HG03460 (cell line): Measurements from ENCODE around the gene YBEY.

Experiments used
- ATAC-seq: cut with Tn5 transposase; IDR thresholded peaks from one replicate; pipeline ENCODE4 v1.9.1; 2021; ENCODE audit not compliant: unreplicated experiment

Gene YBEY

DNA sequence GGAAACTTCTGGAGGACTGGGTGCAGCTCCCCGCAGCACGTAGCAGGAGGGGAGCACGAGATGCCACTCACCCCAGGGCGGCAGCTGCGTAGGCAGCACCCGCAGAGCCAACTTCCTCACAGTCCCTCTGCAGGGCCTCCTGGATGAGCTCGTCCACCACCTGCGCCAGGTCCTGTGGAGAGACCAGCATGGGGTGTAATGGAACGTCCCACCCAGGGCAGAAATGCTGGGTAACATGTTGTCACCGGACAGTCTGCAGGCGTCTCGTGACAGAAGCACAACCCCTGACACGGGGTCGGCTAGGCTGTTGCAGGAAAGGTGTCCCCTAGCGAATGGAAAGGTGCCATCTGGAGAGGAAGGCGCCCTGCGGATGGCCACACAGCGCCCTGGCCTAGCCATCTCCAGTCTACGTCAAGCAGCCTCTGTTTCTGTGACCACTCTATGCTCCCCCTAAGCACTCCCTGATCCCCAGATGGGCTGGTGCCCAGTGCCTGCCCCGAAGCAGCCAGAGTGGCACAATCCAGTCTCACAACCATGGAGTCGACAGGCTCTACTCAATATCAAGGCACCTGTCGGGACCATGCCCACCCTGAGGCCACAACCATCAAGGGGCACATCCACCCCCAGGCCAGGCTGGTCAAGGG lies 22.0 kb upstream of the YBEY start:
- ATAC-seq: no peak

DNA sequence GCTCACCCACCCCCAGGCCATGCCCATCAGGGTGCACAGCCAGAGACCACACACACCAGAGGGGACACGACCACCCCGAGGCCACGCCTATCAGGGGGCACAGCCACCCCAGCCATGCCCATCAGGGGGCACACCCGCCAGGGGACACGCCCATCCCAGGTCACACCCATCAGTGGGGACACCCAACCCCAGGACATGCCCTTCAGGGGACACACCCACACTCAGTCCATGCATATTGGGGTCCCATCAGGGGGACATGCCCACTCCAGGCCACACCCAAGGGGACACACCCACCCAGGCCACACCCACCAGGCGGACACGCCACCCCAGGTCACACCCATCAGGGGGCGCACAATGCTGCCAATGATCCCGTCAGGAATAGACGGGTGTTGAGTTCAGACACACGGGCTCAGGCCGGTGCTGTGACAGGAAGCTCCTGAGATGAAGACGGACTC lies 21.4 kb upstream of the YBEY start:
- ATAC-seq: no peak

DNA sequence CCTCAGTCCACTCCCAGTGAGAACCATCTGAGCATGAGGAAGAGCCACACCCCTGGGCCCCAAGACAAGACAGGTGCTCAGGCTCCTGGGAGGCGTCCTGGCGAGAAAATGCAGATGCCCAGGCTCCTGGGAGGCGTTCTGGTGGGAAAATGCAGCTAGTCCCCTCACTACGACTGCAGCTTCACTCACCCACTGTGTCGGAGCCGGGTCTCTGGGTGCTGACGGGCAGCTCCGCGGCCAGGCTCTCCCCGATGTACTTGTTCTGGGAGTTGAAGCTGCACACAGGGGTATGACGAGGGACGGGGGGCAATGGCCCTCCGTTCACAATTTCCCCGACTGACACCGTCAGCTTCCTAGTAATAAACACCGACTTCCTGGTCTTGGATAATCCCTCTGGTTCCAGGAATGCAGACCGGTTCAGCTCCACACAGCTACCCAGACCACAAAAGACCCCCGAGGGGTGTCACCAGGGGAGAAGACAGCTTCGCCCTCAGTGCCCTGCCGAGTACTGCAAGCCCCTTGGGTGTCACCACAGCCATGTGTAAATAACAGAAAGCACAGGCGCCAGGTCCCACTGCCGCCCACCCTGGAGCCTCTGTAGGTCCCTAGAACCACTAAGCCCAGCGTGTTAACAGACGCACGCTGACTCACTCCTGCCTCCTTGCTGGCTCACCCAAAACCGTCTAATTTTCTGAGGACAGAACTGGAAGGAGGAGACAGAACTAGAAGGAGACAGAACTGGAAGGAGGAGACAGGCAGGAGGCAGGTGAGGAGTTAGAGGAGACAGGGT lies 20.2 kb upstream of the YBEY start:
- ATAC-seq: no peak

- ATAC-seq: no peak
Measured at GRCh38 chr21:46266946-46267345, 19.2 kb upstream of the YBEY start.

DNA sequence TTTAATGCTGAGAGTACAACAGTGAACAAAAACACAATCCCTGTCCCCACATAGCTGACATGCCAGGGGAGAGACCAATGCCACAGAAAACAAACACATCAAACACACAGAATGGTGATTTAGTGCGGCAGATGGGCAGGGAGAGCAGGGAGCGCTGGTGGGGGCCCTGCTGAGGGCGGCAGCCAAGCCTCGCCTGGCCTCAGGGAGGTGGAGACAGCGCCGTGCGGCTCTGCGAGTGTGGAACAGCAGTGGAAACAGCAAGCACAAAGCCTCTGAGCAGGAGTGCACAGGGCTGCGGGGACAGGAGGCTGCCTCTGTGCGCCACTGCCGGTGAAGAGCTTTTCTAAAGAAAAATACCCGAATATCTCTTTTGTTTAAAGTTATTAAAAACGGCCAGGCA lies 17.8 kb upstream of the YBEY start:
- ATAC-seq: no peak

GRCh38 chr21:46269466-46269865 lies 16.7 kb upstream of the YBEY start:
- ATAC-seq: no peak

GRCh38 chr21:46273341-46273740 lies 12.8 kb upstream of the YBEY start:
- ATAC-seq: no peak

- ATAC-seq: no peak
Measured at GRCh38 chr21:46274797-46275390, 11.2 kb upstream of the YBEY start.

- no peak for ATAC-seq
Measured at GRCh38 chr21:46284077-46284644, 2.0 kb upstream of the YBEY start.

GRCh38 chr21:46284733-46285132 lies 1.4 kb upstream of the YBEY start:
- no peak for ATAC-seq

GRCh38 chr21:46285206-46285661 lies 908 bp upstream of the YBEY start, which contains the start of gene MCM3AP:
Gene MCM3AP, minus strand, starts transcription at chr21:46285611. Its CDS starts 325 bp downstream, at chr21:46285286.
- no peak for ATAC-seq

GRCh38 chr21:46286648-46287002 lies 483 bp downstream of the YBEY start:
- ATAC-seq: peak; percentile 9

DNA sequence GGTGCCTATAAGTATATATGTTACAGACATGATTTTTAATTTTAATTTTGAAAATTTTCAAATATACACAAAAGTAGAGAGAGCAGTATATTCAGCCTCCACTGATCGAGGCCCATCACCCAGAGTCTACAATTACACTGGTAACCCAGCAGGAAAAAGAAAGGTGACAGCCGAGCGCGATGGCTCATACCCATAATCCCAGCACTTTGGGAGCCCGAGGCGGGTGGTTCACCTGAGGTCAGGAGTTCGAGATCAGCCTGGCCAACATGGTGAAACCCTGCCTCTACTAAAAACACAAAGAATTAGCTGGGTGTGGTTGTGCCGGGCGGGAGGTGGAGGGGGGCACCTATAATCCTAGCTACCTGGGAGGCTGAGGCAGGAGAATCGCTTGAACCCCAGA lies 1.4 kb downstream of the YBEY start:
- no peak for ATAC-seq

DNA sequence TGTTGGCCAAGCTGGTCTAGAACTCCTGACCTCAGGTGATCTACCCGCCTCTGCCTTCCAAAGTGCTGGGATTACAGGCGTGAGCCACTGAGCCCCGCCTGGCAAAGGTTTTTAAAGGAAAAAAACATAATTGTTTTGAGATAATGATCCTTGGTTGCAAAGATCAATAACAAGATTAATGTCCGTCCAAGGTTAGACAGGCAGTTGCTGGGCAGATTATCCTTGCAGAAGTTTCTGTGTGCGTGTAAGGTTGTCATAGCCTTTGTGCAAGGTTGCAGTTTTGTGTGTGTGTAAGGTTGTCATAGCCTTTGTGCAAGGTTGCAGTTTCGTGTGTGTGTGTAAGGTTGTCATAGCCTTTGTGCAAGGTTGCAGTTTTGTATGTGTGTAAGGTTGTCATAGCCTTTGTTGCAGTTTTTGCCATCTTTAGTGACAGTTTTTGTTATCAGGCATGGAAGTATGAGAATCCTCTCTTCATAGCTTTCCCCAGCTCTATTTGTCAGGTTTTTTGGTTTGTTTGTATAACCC lies 3.6 kb downstream of the YBEY start:
- no peak for ATAC-seq

DNA sequence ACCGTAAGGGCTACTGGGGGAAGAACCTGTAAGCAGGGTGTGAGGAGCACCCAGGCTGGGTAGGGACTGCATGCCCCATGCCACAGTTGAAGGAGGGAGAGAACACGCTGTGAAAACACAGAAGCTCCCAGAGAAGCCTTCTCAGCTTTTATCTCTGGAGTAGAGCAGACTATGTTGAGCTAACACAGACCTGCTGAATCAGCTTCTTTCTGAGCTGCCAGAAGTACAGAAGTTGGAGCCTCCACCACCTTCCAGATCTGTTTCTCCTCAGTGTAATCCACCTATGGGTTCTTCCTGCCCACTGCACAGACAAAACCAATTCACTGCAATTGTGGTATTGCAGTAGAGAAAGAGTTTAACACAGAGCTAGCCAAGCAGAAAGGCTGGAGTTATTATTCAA lies 5.4 kb downstream of the YBEY start:
- ATAC-seq: no peak

GRCh38 chr21:46294647-46295176 lies 8.6 kb downstream of the YBEY start:
- ATAC-seq: no peak

- ATAC-seq: no peak
Measured at GRCh38 chr21:46295177-46295770, 9.1 kb downstream of the YBEY start.

- ATAC-seq: no peak
Measured at GRCh38 chr21:46295996-46296752, 10.0 kb downstream of the YBEY start.

DNA sequence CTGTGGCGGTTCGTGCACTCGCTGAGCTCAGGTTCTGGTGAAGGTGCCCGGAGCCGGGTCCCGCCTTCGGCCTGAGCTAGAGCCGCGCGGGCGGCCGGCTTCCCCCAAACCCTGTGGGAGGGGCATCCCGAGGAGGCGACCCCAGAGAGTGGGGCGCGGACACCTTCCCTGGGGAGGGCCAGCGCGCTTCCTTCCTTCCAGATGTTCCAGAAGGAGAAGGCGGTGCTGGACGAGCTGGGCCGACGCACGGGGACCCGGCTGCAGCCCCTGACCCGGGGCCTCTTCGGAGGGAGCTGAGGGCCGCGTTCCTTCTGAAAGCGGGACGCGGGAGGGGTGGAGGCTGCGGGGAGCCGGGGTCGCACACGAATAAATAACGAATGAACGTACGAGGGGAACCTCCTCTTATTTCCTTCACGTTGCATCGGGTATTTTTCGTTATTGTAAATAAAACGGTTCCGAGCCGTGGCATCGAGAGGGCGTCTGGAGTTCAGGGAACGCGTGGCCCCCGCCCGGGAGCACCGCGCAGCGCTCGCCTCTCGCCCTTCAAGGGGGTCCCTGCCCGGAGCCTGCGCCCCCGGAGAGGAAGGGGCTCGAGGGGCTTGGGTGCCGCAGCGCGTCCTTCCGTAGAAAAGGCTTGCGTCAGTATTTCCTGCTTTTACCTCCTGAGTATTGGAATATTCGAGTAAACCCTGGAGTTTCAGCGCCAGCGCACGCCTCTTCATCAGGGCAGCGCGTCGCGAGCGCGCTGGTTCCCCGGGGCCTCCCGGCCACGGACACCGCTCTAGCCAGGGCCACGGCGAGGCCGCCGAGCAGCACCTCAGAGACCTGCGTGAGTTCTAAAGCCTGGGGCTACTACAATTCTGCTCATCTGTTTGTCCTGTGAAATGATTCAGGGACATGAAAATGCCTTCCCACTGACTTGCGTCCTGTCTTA lies 11.5 kb downstream of the YBEY start:
- no peak for ATAC-seq
